Stimulated activated CD4-positive, alpha-beta T cell treated with anti-CD3 and anti-CD28 coated beads, Interleukin-15, amount 100 ng/mL, for 24 hours (primary cell): ENCODE results near the gene SLC2A9.

Experiments
- DNase-seq: peaks from one replicate; pipeline ENCODE4 v3.0.0-alpha.2; 2020

Gene SLC2A9

GRCh38 chr4:9952415-9952950 lies 68.8 kb downstream of the SLC2A9 start:
- no peak for DNase-seq

- DNase-seq, result no peak
These were observed 71.7 kb downstream of the SLC2A9 start for GRCh38 chr4:9949573-9949972.

GRCh38 chr4:9947168-9948062 lies 73.9 kb downstream of the SLC2A9 start:
- DNase-seq, result no peak

GRCh38 chr4:9946170-9946569 lies 75.1 kb downstream of the SLC2A9 start:
- no peak for DNase-seq

- DNase-seq, result no peak
These were observed 76.6 kb downstream of the SLC2A9 start for GRCh38 chr4:9944431-9945425.

- no peak for DNase-seq
These were observed 77.5 kb downstream of the SLC2A9 start for GRCh38 chr4:9943761-9944160.

GRCh38 chr4:9942921-9943600 lies 78.2 kb downstream of the SLC2A9 start:
- DNase-seq, result no peak

GRCh38 chr4:9942139-9942538 lies 79.2 kb downstream of the SLC2A9 start:
- DNase-seq, result no peak

GRCh38 chr4:9940041-9940440 lies 81.3 kb downstream of the SLC2A9 start:
- no peak for DNase-seq

GRCh38 chr4:9938933-9939332 lies 82.4 kb downstream of the SLC2A9 start:
- no peak for DNase-seq

GRCh38 chr4:9937078-9937477 lies 84.2 kb downstream of the SLC2A9 start:
- no peak for DNase-seq

- DNase-seq, result no peak
These were observed 85.1 kb downstream of the SLC2A9 start for GRCh38 chr4:9936129-9936644.

GRCh38 chr4:9933956-9934355 lies 87.3 kb downstream of the SLC2A9 start:
- DNase-seq, result no peak

- DNase-seq, result no peak
These were observed 88.1 kb downstream of the SLC2A9 start for GRCh38 chr4:9933184-9933583.

GRCh38 chr4:9932771-9933170 lies 88.5 kb downstream of the SLC2A9 start:
- DNase-seq, result no peak

GRCh38 chr4:9931146-9931545 lies 90.2 kb downstream of the SLC2A9 start:
- DNase-seq, result no peak

GRCh38 chr4:9929111-9929510 lies 92.2 kb downstream of the SLC2A9 start:
- no peak for DNase-seq

GRCh38 chr4:9927341-9928007 lies 93.8 kb downstream of the SLC2A9 start:
- no peak for DNase-seq

- DNase-seq, result no peak
These were observed 94.7 kb downstream of the SLC2A9 start for GRCh38 chr4:9926586-9926985.

- DNase-seq, result no peak
These were observed 95.4 kb downstream of the SLC2A9 start for GRCh38 chr4:9925750-9926439.

GRCh38 chr4:9924750-9925149 lies 96.5 kb downstream of the SLC2A9 start:
- DNase-seq, result no peak
